ENCODE results near the gene CIRBP. TPM values are rescaled to one million over a fixed set of nuclear protein-coding genes. Genes with fewer than 3 reads are reported as not detected.

Gene CIRBP
- polyA plus RNA-seq, 1 of the 3 experiments (the other 2 are of a cell fraction), result 762 TPM

DNA sequence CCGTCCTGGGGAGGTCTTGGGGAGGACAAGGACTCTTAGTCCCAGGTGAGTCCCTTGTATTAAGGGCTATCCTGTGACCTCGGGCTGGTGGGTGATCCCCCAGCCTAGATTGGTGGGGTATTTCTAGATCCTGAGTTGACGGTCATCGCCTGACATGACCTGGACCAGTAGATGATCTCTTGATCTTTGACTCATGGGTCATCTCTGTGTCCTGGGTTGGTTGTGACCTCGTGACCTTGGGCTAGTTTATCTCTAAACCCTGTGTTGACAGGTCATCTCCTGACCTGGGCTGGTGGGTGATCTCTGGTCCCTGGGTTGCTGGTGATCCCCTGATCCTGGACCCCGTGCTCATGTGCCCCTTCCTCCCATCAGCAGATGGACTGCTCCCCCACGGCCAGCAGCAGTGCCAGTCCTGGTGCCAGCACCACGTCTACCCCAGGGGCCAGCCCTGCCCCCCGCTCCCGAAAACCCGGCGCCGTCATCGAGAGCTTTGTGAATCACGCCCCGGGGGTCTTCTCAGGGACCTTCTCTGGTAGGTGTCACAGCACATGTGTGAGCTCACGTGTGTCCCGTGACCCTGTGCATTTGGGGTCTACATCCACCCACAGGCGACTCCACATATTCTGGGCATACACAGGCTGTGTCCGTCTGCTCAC lies 14.5 kb upstream of the CIRBP start:
- no peak overlapping the region for H3K9ac ChIP-seq
- peaks cover 31 to 45% of the 10 kb centered on the region in 2 experiments for H3K4me1 ChIP-seq (ENCODE audit: control insufficient read depth in 1 of 2, insufficient read depth in 2 of 2, low read depth in 1 of 2, low read length in 1 of 2)
- no peaks in the 10 kb centered on the region for H3K9me2 ChIP-seq
- H3K4me2 ChIP-seq, result peak overlapping the region; percentile 99
- DNase-seq, result no peak
- 0 out of 2 replicates have a peak, but pooled peaks have one; percentile 2 for TF ChIP-seq PBX3 (IDR thresholded peaks at IDR 0.05)
- no peak for TF ChIP-seq GABPA (IDR thresholded peaks at IDR 0.05; ENCODE audit: low read depth)
- no peaks in the 10 kb centered on the region for H3K9me3 ChIP-seq
- 88% methylated on average over 14 of the region's 20 CpGs for WGBS (ENCODE audit: low lambda C conversion rate)
- ChIA-PET CTCF (interaction anchor here (1.2 to 18.6 kb wide), 3 partner anchors 11 to 33 kb away, joined by 4 to 594 read pairs (median 99); partner anchors contain the start of gene ATP5F1D), POLR2A (interaction anchor here (1.4 to 2.1 kb wide), 2 partner anchors 12 to 14 kb away, joined by 8 to 13 read pairs; partner anchors contain the start of gene CIRBP)
- no peaks in the 10 kb centered on the region for H3K27me3 ChIP-seq (ENCODE audit: insufficient read depth)
- H3K79me2 ChIP-seq (ENCODE audit: insufficient read depth), result peaks cover 83% of the 10 kb centered on the region
- H3K36me3 ChIP-seq (replicated peaks in 1 of 2; ENCODE audit: control insufficient read depth in 1 of 2, insufficient read depth in 2 of 2, low read length in 1 of 2), result peaks cover 49 to 53% of the 10 kb centered on the region in 2 experiments
- peak overlapping the region; percentile 24 to 99; a peak in 3 of 4 replicates for H3K27ac ChIP-seq (ENCODE audit: low read depth in 2 of 2, low read length in 1 of 2)
- peaks cover 68% of the 10 kb centered on the region for H3F3A ChIP-seq (replicated peaks; ENCODE audit: insufficient read depth)
- peaks cover 69% of the 10 kb centered on the region for H4K20me1 ChIP-seq (ENCODE audit: insufficient read depth)
- H2AFZ ChIP-seq (ENCODE audit: low read depth), result no peak overlapping the region
- no peak overlapping the region for H3K4me3 ChIP-seq (ENCODE audit: low read depth in 2 of 2, low read length in 1 of 2)

GRCh38 chr19:1255186-1256161 lies 13.7 kb upstream of the CIRBP start:
- POLR2A ChIA-PET, result interaction anchor here (1.4 to 2.1 kb wide), 2 partner anchors 11 to 13 kb away, joined by 8 to 13 read pairs; partner anchors contain the start of gene CIRBP

More at GRCh38 chr19:1255186-1256161, 13.7 kb upstream of the CIRBP start:
- Histone ChIP-seq H2AFZ (ENCODE audit: low read depth) (no peak overlapping the region), H3K27ac (ENCODE audit: low read depth in 2 of 2, low read length in 1 of 2) (peak overlapping the region; percentile 26 to 99; a peak in 3 of 4 replicates), H3K9me2 (no peaks in the 10 kb centered on the region), H4K20me1 (ENCODE audit: insufficient read depth) (peaks cover 67% of the 10 kb centered on the region), H3K9me3 (no peaks in the 10 kb centered on the region), H3K4me3 (ENCODE audit: low read depth in 2 of 2, low read length in 1 of 2) (no peak overlapping the region), H3K4me1 (ENCODE audit: control insufficient read depth in 1 of 2, insufficient read depth in 2 of 2, low read depth in 1 of 2, low read length in 1 of 2) (peaks cover 38 to 50% of the 10 kb centered on the region in 2 experiments), H3F3A (replicated peaks; ENCODE audit: insufficient read depth) (peaks cover 76% of the 10 kb centered on the region), H3K27me3 (ENCODE audit: insufficient read depth) (no peaks in the 10 kb centered on the region), H3K36me3 (replicated peaks in 1 of 2; ENCODE audit: control insufficient read depth in 1 of 2, insufficient read depth in 2 of 2, low read length in 1 of 2) (peaks cover 49 to 53% of the 10 kb centered on the region in 2 experiments), H3K9ac (no peak overlapping the region), H3K4me2 (peak overlapping the region; percentile 99; the same call in 1 of the 2 replicates), H3K79me2 (ENCODE audit: insufficient read depth) (peaks cover 75% of the 10 kb centered on the region)
- WGBS (ENCODE audit: low lambda C conversion rate), result 96% methylated on average over 34 of the region's 52 CpGs
- TF ChIP-seq, protein P1, sequence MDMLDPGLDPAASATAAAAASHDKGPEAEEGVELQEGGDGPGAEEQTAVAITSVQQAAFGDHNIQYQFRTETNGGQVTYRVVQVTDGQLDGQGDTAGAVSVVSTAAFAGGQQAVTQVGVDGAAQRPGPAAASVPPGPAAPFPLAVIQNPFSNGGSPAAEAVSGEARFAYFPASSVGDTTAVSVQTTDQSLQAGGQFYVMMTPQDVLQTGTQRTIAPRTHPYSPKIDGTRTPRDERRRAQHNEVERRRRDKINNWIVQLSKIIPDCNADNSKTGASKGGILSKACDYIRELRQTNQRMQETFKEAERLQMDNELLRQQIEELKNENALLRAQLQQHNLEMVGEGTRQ (IDR thresholded peaks at IDR 0.05; ENCODE audit: borderline replicate concordance, low read depth, low read length), result no peak
- no peak for TF ChIP-seq REST (IDR thresholded peaks at IDR 0.05; ENCODE audit: low read depth, low read length)
- TF ChIP-seq GATA2 (CRISPR knock-in tag; IDR thresholded peaks at IDR 0.05), result no peak
- TF ChIP-seq EP300 (IDR thresholded peaks at IDR 0.05; ENCODE audit: borderline replicate concordance in 1 of 2, low read depth in 1 of 2, low read length in 1 of 2), result no peak
- TF ChIP-seq MXI1 (IDR thresholded peaks at IDR 0.05; ENCODE audit: low read depth, low read length), result no peak
- no peak for DNase-seq
- CTCF ChIA-PET, result interaction anchor here (0.7 to 18.6 kb wide), 3 partner anchors 10 to 339 kb away, joined by 3 to 594 read pairs (median 99); partner anchors contain the start of genes ATP5F1D and KISS1R
